ENCODE data around the gene JCHAIN. TPM values are rescaled to one million over a fixed set of nuclear protein-coding genes. Genes with fewer than 3 reads are reported as not detected.

JCHAIN gene
- polyA plus RNA-seq, 1 donor (not counting 4 experiments of a cell fraction or from before 2014, with no cell fraction given): not detected

- no peak within 1 kb of the TSS for H3K27ac ChIP-seq (ENCODE audit: control insufficient read depth, insufficient read depth, low read length)
- no peaks in the 10 kb centered on the region for H3K9me3 ChIP-seq (ENCODE audit: control insufficient read depth, low read depth, low read length)
- no peak within 1 kb of the TSS for H3K4me3 ChIP-seq (ENCODE audit: control insufficient read depth in 2 of 3, extremely low read depth in 1 of 3, insufficient read depth in 2 of 3, low read depth in 1 of 3, low read length in 3 of 3)
- H3K79me2 ChIP-seq (ENCODE audit: control insufficient read depth, insufficient read depth, low read length): no peaks in the 10 kb centered on the region
- no peaks in the 10 kb centered on the region for H3K36me3 ChIP-seq (ENCODE audit: control insufficient read depth in 2 of 2, extremely low read depth in 1 of 2, insufficient read depth in 2 of 2, low read length in 2 of 2)
- FAIRE-seq (no peak), DNase-seq (ENCODE audit: low read depth, low spot score) (no peak)
- H3K4me2 ChIP-seq (ENCODE audit: control insufficient read depth, extremely low read depth, insufficient read depth, low read depth, low read length): no peak within 1 kb of the TSS
- no peak within 1 kb of the TSS for H3K9ac ChIP-seq (ENCODE audit: control insufficient read depth, extremely low read depth, insufficient read depth, low read length)
- dilution Hi-C loops (cut with MboI; ENCODE audit: extremely low pct_ligation_motif_present, low sequenced_read_pairs): no loop called here
- H3K4me1 ChIP-seq (ENCODE audit: control insufficient read depth, extremely low read depth, insufficient read depth, low read length): peaks cover 8% of the 10 kb centered on the region
- H4K20me1 ChIP-seq (ENCODE audit: control insufficient read depth, extremely low read depth, insufficient read depth, low read length): no peaks in the 10 kb centered on the region
- no peak within 1 kb of the TSS for H2AFZ ChIP-seq (ENCODE audit: control insufficient read depth, low read length)
- H3K9me1 ChIP-seq (ENCODE audit: control insufficient read depth, extremely low read depth, insufficient read depth, low read length): no peaks in the 10 kb centered on the region
- H3K27me3 ChIP-seq (ENCODE audit: control insufficient read depth, extremely low read depth, insufficient read depth, low read length): no peaks in the 10 kb centered on the region
- no peak for TF ChIP-seq EZH2 (IDR thresholded peaks at IDR 0.05; ENCODE audit: low read length)
- TF ChIP-seq, protein P1, sequence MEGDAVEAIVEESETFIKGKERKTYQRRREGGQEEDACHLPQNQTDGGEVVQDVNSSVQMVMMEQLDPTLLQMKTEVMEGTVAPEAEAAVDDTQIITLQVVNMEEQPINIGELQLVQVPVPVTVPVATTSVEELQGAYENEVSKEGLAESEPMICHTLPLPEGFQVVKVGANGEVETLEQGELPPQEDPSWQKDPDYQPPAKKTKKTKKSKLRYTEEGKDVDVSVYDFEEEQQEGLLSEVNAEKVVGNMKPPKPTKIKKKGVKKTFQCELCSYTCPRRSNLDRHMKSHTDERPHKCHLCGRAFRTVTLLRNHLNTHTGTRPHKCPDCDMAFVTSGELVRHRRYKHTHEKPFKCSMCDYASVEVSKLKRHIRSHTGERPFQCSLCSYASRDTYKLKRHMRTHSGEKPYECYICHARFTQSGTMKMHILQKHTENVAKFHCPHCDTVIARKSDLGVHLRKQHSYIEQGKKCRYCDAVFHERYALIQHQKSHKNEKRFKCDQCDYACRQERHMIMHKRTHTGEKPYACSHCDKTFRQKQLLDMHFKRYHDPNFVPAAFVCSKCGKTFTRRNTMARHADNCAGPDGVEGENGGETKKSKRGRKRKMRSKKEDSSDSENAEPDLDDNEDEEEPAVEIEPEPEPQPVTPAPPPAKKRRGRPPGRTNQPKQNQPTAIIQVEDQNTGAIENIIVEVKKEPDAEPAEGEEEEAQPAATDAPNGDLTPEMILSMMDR (optimal IDR thresholded peaks at IDR 0.05 in 1 of 3, IDR thresholded peaks at IDR 0.05 in 1 of 3, conservative IDR thresholded peaks at IDR 0.05 in 1 of 3; ENCODE audit: extremely low read depth in 1 of 3, insufficient read depth in 2 of 3, low read length in 3 of 3): no peak
Observed at GRCh38 chr4:70628444-70628843, 37.9 kb downstream of the JCHAIN start, which contains the start of gene ENAM. TSS of gene ENAM (plus strand) at chr4:70628744. CDS start at chr4:70629501, 757 bp downstream.

- H2AFZ ChIP-seq (ENCODE audit: control insufficient read depth, low read length): peak overlapping the region; percentile 10
Observed at GRCh38 chr4:70627620-70628019, 38.7 kb downstream of the JCHAIN start.

More at GRCh38 chr4:70627620-70628019, 38.7 kb downstream of the JCHAIN start:
- Histone ChIP-seq H3K9me1 (ENCODE audit: control insufficient read depth, extremely low read depth, insufficient read depth, low read length) (no peaks in the 10 kb centered on the region), H3K27me3 (ENCODE audit: control insufficient read depth, extremely low read depth, insufficient read depth, low read length) (no peaks in the 10 kb centered on the region), H4K20me1 (ENCODE audit: control insufficient read depth, extremely low read depth, insufficient read depth, low read length) (no peaks in the 10 kb centered on the region), H3K4me2 (ENCODE audit: control insufficient read depth, extremely low read depth, insufficient read depth, low read depth, low read length) (no peak overlapping the region), H3K79me2 (ENCODE audit: control insufficient read depth, insufficient read depth, low read length) (no peaks in the 10 kb centered on the region), H3K9ac (ENCODE audit: control insufficient read depth, extremely low read depth, insufficient read depth, low read length) (no peak overlapping the region), H3K4me1 (ENCODE audit: control insufficient read depth, extremely low read depth, insufficient read depth, low read length) (peaks cover 8% of the 10 kb centered on the region), H3K36me3 (ENCODE audit: control insufficient read depth in 2 of 2, extremely low read depth in 1 of 2, insufficient read depth in 2 of 2, low read length in 2 of 2) (no peaks in the 10 kb centered on the region), H3K9me3 (ENCODE audit: control insufficient read depth, low read depth, low read length) (no peaks in the 10 kb centered on the region), H3K4me3 (ENCODE audit: control insufficient read depth in 2 of 3, extremely low read depth in 1 of 3, insufficient read depth in 2 of 3, low read depth in 1 of 3, low read length in 3 of 3) (no peak overlapping the region), H3K27ac (ENCODE audit: control insufficient read depth, insufficient read depth, low read length) (no peak overlapping the region)
- dilution Hi-C loops (cut with MboI; ENCODE audit: extremely low pct_ligation_motif_present, low sequenced_read_pairs): no loop called here
- DNase-seq (ENCODE audit: low read depth, low spot score): no peak
- no peak for FAIRE-seq
- TF ChIP-seq EZH2 (IDR thresholded peaks at IDR 0.05; ENCODE audit: low read length): no peak
- TF ChIP-seq, protein P1 (optimal IDR thresholded peaks at IDR 0.05 in 1 of 3, IDR thresholded peaks at IDR 0.05 in 1 of 3, conservative IDR thresholded peaks at IDR 0.05 in 1 of 3; ENCODE audit: extremely low read depth in 1 of 3, insufficient read depth in 2 of 3, low read length in 3 of 3): no peak

Data from keratinocyte (primary cell).